Measurements from ENCODE around the gene GSE1. TPM values are rescaled to one million over a fixed set of nuclear protein-coding genes. Genes with fewer than 3 reads are reported as not detected.

The GSE1 gene
- total RNA-seq, 6 experiments from 2014 or later, result 30.0 to 48.0 (median 38.8) TPM

- WGBS (ENCODE audit: insufficient coverage, low coverage, low lambda C conversion rate, missing lambda C conversion rate), result 91% methylated on average over 13 of the region's 21 CpGs
- TF ChIP-seq CTCF (IDR thresholded peaks at IDR 0.05) (no peak), POLR2A (IDR thresholded peaks at IDR 0.05) (no peak)
- ATAC-seq, result no peak
- intact Hi-C loops (cut with DNase I), result no loop called here
- Histone ChIP-seq H3K36me3 (peaks cover 0 to 5% (median 0%) of the 10 kb centered on the region in 4 donors), H3K4me1 (peaks cover 0 to 21% (median 9%) of the 10 kb centered on the region in 4 donors), H3K27ac (no peak overlapping the region), H3K4me3 (no peak overlapping the region), H3K27me3 (no peaks in the 10 kb centered on the region), H3K9me3 (no peaks in the 10 kb centered on the region)
- DNase-seq, result no peak
Measured at GRCh38 chr16:85644093-85644712, 31.1 kb downstream of the GSE1 start.

- H3K36me3 ChIP-seq, result peaks cover 0 to 10% (median 0%) of the 10 kb centered on the region in 4 donors
- peaks cover 0 to 21% (median 10%) of the 10 kb centered on the region in 4 donors for H3K4me1 ChIP-seq
- 100% methylated on average over 1 of the region's 19 CpGs for WGBS (ENCODE audit: insufficient coverage, low coverage, low lambda C conversion rate, missing lambda C conversion rate)
- ATAC-seq (no peak), DNase-seq (no peak)
- no peaks in the 10 kb centered on the region for H3K27me3 ChIP-seq
- no peak overlapping the region for H3K27ac ChIP-seq
- no peak overlapping the region for H3K4me3 ChIP-seq
- H3K9me3 ChIP-seq, result no peaks in the 10 kb centered on the region
- intact Hi-C loops (cut with DNase I), result no loop called here
- TF ChIP-seq CTCF (IDR thresholded peaks at IDR 0.05), result no peak
- no peak for TF ChIP-seq POLR2A (IDR thresholded peaks at IDR 0.05)
Measured at GRCh38 chr16:85645021-85645589, 32.0 kb downstream of the GSE1 start.

- WGBS (ENCODE audit: insufficient coverage, low coverage, low lambda C conversion rate, missing lambda C conversion rate), result no CpG with 5 or more reads among the region's 17 CpGs
- H3K36me3 ChIP-seq, result peaks cover 0 to 15% (median 0%) of the 10 kb centered on the region in 4 donors
Measured at GRCh38 chr16:85646358-85646907, 33.3 kb downstream of the GSE1 start.

GRCh38 chr16:85646976-85647375 lies 33.9 kb downstream of the GSE1 start:
- no peak overlapping the region for H3K27ac ChIP-seq
- TF ChIP-seq CTCF (IDR thresholded peaks at IDR 0.05), result no peak
- no peak for TF ChIP-seq POLR2A (IDR thresholded peaks at IDR 0.05)
- ATAC-seq (no peak), DNase-seq (no peak)
- WGBS (ENCODE audit: insufficient coverage, low coverage, low lambda C conversion rate, missing lambda C conversion rate), result 88% methylated on average over 7 of the region's 15 CpGs
- H3K9me3 ChIP-seq, result no peaks in the 10 kb centered on the region
- no peaks in the 10 kb centered on the region for H3K27me3 ChIP-seq
- H3K4me1 ChIP-seq, result peaks cover 0 to 21% (median 5%) of the 10 kb centered on the region in 4 donors
- peaks cover 0 to 15% (median 0%) of the 10 kb centered on the region in 4 donors for H3K36me3 ChIP-seq
- intact Hi-C loops (cut with DNase I), result no loop called here
- H3K4me3 ChIP-seq, result no peak overlapping the region

More at GRCh38 chr16:85646358-85646907, 33.3 kb downstream of the GSE1 start:
- intact Hi-C loops (cut with DNase I), result no loop called here
- no peak for DNase-seq
- Histone ChIP-seq H3K4me3 (no peak overlapping the region), H3K27me3 (no peaks in the 10 kb centered on the region), H3K27ac (no peak overlapping the region), H3K4me1 (peaks cover 0 to 23% (median 7%) of the 10 kb centered on the region in 4 donors), H3K9me3 (no peaks in the 10 kb centered on the region)
- no peak for TF ChIP-seq POLR2A (IDR thresholded peaks at IDR 0.05)
- no peak for TF ChIP-seq CTCF (IDR thresholded peaks at IDR 0.05)
- ATAC-seq, result no peak

Measured in right lobe of liver (tissue), 6 donors.